ENCODE measurements around the gene FCHSD1. TPM values are rescaled to one million over a fixed set of nuclear protein-coding genes. Genes with fewer than 3 reads are reported as not detected.

The FCHSD1 gene
- polyA plus RNA-seq, 1 of the 3 experiments (the other 2 are of a cell fraction) = 49.2 TPM

DNA sequence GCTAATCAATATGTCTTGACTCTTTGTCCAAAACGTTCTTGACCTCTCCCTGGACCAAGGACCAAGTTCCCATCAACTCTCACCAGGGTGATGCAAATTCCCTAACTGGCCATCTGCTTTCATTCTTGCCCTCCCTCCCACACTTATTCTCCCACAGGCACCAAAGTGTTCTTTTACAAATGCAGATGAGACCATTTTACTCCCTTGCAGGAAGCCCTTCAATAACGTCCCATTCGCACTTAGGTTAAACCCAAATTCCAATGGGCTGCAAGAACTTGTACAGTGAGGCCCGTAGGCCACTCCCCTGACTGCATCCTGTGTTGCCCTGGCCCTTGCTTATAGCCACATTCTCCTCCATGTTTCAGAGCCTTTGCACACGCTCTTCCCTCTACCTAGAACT lies 23.5 kb upstream of the FCHSD1 start:
- Histone ChIP-seq H3K4me3 (ENCODE audit: low read depth in 2 of 2, low read length in 1 of 2) (no peak overlapping the region), H3K9me2 (no peaks in the 10 kb centered on the region), H3K9me3 (no peaks in the 10 kb centered on the region), H2AFZ (ENCODE audit: low read depth) (no peak overlapping the region), H3K4me1 (ENCODE audit: control insufficient read depth in 1 of 2, insufficient read depth in 2 of 2, low read depth in 1 of 2, low read length in 1 of 2) (peaks cover 0 to 5% of the 10 kb centered on the region in 2 experiments; a peak in 1 of 4 replicates), H3K79me2 (ENCODE audit: insufficient read depth) (peaks cover 5% of the 10 kb centered on the region; the same call in 1 of the 2 replicates), H3K4me2 (no peak overlapping the region), H3K27me3 (ENCODE audit: insufficient read depth) (no peaks in the 10 kb centered on the region), H3F3A (replicated peaks; ENCODE audit: insufficient read depth) (no peaks in the 10 kb centered on the region), H3K27ac (ENCODE audit: low read depth in 2 of 2, low read length in 1 of 2) (no peak overlapping the region), H3K9ac (no peak overlapping the region), H4K20me1 (ENCODE audit: insufficient read depth) (no peaks in the 10 kb centered on the region), H3K36me3 (replicated peaks in 1 of 2; ENCODE audit: control insufficient read depth in 1 of 2, insufficient read depth in 2 of 2, low read length in 1 of 2) (peaks cover 18 to 23% of the 10 kb centered on the region in 2 experiments)
- POLR2A ChIA-PET = interaction anchor here (0.6 kb wide), 1 partner anchor 11 kb away, joined by 3 read pairs; no protein-coding TSS in a partner anchor
- TF ChIP-seq, protein P1, sequence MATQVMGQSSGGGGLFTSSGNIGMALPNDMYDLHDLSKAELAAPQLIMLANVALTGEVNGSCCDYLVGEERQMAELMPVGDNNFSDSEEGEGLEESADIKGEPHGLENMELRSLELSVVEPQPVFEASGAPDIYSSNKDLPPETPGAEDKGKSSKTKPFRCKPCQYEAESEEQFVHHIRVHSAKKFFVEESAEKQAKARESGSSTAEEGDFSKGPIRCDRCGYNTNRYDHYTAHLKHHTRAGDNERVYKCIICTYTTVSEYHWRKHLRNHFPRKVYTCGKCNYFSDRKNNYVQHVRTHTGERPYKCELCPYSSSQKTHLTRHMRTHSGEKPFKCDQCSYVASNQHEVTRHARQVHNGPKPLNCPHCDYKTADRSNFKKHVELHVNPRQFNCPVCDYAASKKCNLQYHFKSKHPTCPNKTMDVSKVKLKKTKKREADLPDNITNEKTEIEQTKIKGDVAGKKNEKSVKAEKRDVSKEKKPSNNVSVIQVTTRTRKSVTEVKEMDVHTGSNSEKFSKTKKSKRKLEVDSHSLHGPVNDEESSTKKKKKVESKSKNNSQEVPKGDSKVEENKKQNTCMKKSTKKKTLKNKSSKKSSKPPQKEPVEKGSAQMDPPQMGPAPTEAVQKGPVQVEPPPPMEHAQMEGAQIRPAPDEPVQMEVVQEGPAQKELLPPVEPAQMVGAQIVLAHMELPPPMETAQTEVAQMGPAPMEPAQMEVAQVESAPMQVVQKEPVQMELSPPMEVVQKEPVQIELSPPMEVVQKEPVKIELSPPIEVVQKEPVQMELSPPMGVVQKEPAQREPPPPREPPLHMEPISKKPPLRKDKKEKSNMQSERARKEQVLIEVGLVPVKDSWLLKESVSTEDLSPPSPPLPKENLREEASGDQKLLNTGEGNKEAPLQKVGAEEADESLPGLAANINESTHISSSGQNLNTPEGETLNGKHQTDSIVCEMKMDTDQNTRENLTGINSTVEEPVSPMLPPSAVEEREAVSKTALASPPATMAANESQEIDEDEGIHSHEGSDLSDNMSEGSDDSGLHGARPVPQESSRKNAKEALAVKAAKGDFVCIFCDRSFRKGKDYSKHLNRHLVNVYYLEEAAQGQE (IDR thresholded peaks at IDR 0.05; ENCODE audit: low read depth, low read length) = no peak
- TF ChIP-seq FOXJ3 (CRISPR knock-in tag; IDR thresholded peaks at IDR 0.05) (no peak), GATA2 (CRISPR knock-in tag; IDR thresholded peaks at IDR 0.05) (no peak), CHD2 (IDR thresholded peaks at IDR 0.05; ENCODE audit: low read length, partially characterized antibody) (no peak)
- TF ChIP-seq, protein P2, sequence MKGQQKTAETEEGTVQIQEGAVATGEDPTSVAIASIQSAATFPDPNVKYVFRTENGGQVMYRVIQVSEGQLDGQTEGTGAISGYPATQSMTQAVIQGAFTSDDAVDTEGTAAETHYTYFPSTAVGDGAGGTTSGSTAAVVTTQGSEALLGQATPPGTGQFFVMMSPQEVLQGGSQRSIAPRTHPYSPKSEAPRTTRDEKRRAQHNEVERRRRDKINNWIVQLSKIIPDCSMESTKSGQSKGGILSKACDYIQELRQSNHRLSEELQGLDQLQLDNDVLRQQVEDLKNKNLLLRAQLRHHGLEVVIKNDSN (IDR thresholded peaks at IDR 0.05; ENCODE audit: borderline replicate concordance, low read depth) = no peak
- no peak for DNase-seq
- CTCF ChIA-PET = interaction anchor here (2.4 kb wide), 1 partner anchor 17 kb away, joined by 7 read pairs; no protein-coding TSS in a partner anchor
- WGBS (ENCODE audit: low lambda C conversion rate) = 88% methylated on average over 5 of the region's 5 CpGs

DNA sequence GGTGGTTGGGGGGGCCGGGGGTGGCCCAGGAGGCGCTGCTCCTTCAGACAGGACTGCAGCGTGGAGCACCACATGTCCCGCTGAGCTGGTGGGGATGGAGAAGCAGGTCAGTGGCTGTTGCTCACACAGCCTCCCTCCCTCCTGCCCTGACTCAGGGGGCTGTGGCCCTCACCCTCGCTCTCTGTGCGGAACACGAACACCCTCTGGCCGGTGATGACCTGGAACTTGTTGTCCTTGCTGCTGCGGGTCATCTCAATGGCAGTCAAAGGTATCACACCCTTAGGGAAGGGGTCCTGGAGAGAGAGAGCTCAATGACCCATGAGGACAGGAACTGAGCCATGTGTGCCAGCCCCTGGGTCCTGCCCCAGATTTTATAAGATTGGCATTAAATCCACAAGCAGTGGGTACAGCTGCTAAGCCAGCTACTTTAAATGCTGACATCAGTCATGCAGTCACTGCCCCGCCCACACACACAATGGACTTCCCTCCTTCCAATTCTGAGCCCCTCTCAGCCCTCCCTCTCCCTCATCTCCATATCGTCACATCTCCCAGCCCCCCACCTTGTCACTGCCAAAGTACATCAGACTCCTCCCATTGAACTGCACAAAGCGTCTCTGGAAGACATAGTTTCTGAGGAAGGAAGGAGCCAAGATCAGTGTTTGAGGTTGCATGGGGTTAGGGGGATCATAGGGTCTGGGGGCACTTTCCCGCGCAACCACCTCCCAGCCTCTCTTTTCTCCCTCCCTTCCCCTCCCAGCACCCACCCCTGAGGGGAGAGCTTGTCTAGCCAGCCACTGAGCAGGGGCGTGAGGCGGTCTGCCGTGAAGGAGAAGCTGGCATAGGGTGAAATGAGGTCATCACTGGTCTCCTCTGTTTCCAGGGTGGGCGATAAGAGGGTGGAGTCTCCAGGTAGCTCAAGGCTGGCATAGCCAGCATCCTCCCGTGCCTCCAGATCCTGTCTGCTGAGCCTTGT lies 21.9 kb upstream of the FCHSD1 start:
- Histone ChIP-seq H3K9me2 (no peaks in the 10 kb centered on the region), H3K4me2 (no peak overlapping the region), H3K27ac (ENCODE audit: low read depth in 2 of 2, low read length in 1 of 2) (no peak overlapping the region), H3K9me3 (no peaks in the 10 kb centered on the region), H3K4me1 (ENCODE audit: control insufficient read depth in 1 of 2, insufficient read depth in 2 of 2, low read depth in 1 of 2, low read length in 1 of 2) (no peaks in the 10 kb centered on the region), H3K27me3 (ENCODE audit: insufficient read depth) (no peaks in the 10 kb centered on the region), H2AFZ (ENCODE audit: low read depth) (no peak overlapping the region), H3K9ac (no peak overlapping the region), H4K20me1 (ENCODE audit: insufficient read depth) (no peaks in the 10 kb centered on the region), H3F3A (replicated peaks; ENCODE audit: insufficient read depth) (no peaks in the 10 kb centered on the region), H3K79me2 (ENCODE audit: insufficient read depth) (no peaks in the 10 kb centered on the region), H3K4me3 (ENCODE audit: low read depth in 2 of 2, low read length in 1 of 2) (no peak overlapping the region), H3K36me3 (replicated peaks in 1 of 2; ENCODE audit: control insufficient read depth in 1 of 2, insufficient read depth in 2 of 2, low read length in 1 of 2) (peaks cover 5 to 28% of the 10 kb centered on the region in 2 experiments)
- 92% methylated on average over 11 of the region's 19 CpGs for WGBS (ENCODE audit: low lambda C conversion rate)
- ChIA-PET CTCF (interaction anchor here (0.7 to 6.8 kb wide), 5 partner anchors 8 to 287 kb away, joined by 3 to 39 read pairs (median 7); partner anchors contain the start of genes PCDH1 and RELL2), POLR2A (interaction anchor here (0.6 kb wide), 1 partner anchor 13 kb away, joined by 3 read pairs; no protein-coding TSS in a partner anchor)
- no peak for DNase-seq
- no peak for TF ChIP-seq FOXJ3 (CRISPR knock-in tag; IDR thresholded peaks at IDR 0.05)
- TF ChIP-seq RCOR1 (IDR thresholded peaks at IDR 0.05; ENCODE audit: low read length) = no peak
- TF ChIP-seq RAD21 (IDR thresholded peaks at IDR 0.05; ENCODE audit: low read length) = no peak
- TF ChIP-seq RFX5 (IDR thresholded peaks at IDR 0.05; ENCODE audit: low read length) = no peak
- TF ChIP-seq, protein P3, sequence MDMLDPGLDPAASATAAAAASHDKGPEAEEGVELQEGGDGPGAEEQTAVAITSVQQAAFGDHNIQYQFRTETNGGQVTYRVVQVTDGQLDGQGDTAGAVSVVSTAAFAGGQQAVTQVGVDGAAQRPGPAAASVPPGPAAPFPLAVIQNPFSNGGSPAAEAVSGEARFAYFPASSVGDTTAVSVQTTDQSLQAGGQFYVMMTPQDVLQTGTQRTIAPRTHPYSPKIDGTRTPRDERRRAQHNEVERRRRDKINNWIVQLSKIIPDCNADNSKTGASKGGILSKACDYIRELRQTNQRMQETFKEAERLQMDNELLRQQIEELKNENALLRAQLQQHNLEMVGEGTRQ (IDR thresholded peaks at IDR 0.05; ENCODE audit: borderline replicate concordance, low read depth, low read length) = no peak
- no peak for TF ChIP-seq FOXM1 (IDR thresholded peaks at IDR 0.05; ENCODE audit: low read depth)
- TF ChIP-seq EZH2phosphoT487 (IDR thresholded peaks at IDR 0.05; ENCODE audit: borderline replicate concordance, low read depth) = no peak
- TF ChIP-seq CHD2 (IDR thresholded peaks at IDR 0.05; ENCODE audit: low read length, partially characterized antibody) = no peak
- TF ChIP-seq SMC3 (IDR thresholded peaks at IDR 0.05; ENCODE audit: low read depth, low read length) = no peak
- no peak for TF ChIP-seq NFIC (IDR thresholded peaks at IDR 0.05; ENCODE audit: borderline replicate concordance)
- TF ChIP-seq EP300 (IDR thresholded peaks at IDR 0.05; ENCODE audit: borderline replicate concordance in 1 of 2, low read depth in 1 of 2, low read length in 1 of 2) = no peak
- no peak for TF ChIP-seq MEF2A (IDR thresholded peaks at IDR 0.05; ENCODE audit: borderline replicate concordance, low read depth)
- TF ChIP-seq, protein P4, sequence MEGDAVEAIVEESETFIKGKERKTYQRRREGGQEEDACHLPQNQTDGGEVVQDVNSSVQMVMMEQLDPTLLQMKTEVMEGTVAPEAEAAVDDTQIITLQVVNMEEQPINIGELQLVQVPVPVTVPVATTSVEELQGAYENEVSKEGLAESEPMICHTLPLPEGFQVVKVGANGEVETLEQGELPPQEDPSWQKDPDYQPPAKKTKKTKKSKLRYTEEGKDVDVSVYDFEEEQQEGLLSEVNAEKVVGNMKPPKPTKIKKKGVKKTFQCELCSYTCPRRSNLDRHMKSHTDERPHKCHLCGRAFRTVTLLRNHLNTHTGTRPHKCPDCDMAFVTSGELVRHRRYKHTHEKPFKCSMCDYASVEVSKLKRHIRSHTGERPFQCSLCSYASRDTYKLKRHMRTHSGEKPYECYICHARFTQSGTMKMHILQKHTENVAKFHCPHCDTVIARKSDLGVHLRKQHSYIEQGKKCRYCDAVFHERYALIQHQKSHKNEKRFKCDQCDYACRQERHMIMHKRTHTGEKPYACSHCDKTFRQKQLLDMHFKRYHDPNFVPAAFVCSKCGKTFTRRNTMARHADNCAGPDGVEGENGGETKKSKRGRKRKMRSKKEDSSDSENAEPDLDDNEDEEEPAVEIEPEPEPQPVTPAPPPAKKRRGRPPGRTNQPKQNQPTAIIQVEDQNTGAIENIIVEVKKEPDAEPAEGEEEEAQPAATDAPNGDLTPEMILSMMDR (IDR thresholded peaks at IDR 0.05) = no peak
- TF ChIP-seq RXRA (IDR thresholded peaks at IDR 0.05; ENCODE audit: borderline replicate concordance, low read depth) = no peak
- TF ChIP-seq TAF1 (IDR thresholded peaks at IDR 0.05; ENCODE audit: borderline replicate concordance, low read depth, low read length) = no peak
